Measurements from ENCODE around the gene BRCA1.
"Not testable (repeated sequence)": the region's sequence is repeated elsewhere in the genome, so short reads cannot be mapped to it uniquely, and the experiment has no call there.

GRCh38 chr17:43133439-43133838 is 8.3 kb upstream of the BRCA1 start:
- not testable (repeated sequence) for TF ChIP-seq CTCF (IDR thresholded peaks at IDR 0.05; ENCODE audit: insufficient read depth, low read depth, low read length); EZH2 (IDR thresholded peaks at IDR 0.05; ENCODE audit: insufficient read depth, low read length)

All from astrocyte (in vitro differentiated cells and primary cell).